Measurements from ENCODE around the gene TBC1D23. TPM values are rescaled to one million over a fixed set of nuclear protein-coding genes. Genes with fewer than 3 reads are reported as not detected.
A peak's percentile ranks its signal among the peaks of the same experiment; 100 is the strongest.
"Not testable (repeated sequence)": the region's sequence is repeated elsewhere in the genome, so short reads cannot be mapped to it uniquely, and the experiment has no call there.

The TBC1D23 gene
- total RNA-seq, 1 experiment from 2014 or later: 45.2 TPM

DNA sequence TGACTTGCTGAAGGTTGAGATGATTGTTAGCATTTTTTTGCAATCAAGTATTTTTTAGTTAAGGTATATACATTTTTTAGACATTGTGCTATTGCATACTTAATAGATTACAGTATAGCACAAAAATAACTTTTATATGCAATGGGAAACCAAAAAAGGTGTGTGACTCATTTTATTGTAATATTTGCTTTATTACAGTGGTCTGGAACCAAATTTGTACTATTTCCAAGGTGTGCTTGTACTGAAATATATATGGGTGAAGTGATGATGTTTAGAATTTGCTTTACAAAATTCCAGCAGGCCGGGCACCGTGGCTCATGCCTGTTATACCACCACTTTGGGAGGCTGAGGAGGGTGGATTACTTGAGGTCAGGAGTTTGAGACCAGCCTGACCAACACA is 29.1 kb upstream of the TBC1D23 start:
- peaks cover 7% of the 10 kb centered on the region for H3K4me1 Mint-ChIP-seq (ENCODE audit: low read depth, unreplicated experiment)
- CTCF ChIA-PET: no interaction called here
- POLR2A ChIA-PET: no interaction called here

DNA sequence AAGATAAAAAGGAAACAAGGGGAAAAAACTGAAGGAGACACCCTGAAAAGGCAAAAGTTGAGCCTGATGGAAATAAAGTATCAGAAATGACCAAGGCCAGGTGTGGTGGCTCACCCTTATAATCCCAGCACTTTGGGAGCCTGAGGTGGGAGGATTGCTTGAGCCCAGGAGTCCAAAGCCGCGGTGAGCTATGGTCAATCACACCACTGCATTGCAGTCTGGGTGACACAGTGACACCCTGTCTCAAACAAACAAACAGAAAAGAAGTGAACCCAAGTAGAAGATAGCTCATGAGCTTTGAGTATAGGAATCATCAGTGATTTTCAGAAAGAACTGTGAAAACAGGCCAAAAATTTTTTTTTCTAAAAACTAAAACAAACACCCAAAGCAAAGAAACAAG is 26.4 kb upstream of the TBC1D23 start:
- Mint-ChIP-seq H3K4me1 (ENCODE audit: low read depth, unreplicated experiment) (peaks cover 7% of the 10 kb centered on the region), H3K9me3 (ENCODE audit: unreplicated experiment) (peaks cover 6% of the 10 kb centered on the region), H3K27me3 (ENCODE audit: insufficient read depth, unreplicated experiment) (no peaks in the 10 kb centered on the region), H3K36me3 (ENCODE audit: insufficient read depth, unreplicated experiment) (no peaks in the 10 kb centered on the region), H3K27ac (ENCODE audit: unreplicated experiment) (peak overlapping the region; percentile 17), H3K4me3 (ENCODE audit: unreplicated experiment) (no peak overlapping the region)
- Histone ChIP-seq H3K27me3 (replicated peaks; ENCODE audit: control insufficient read depth, insufficient read depth, low read length) (no peaks in the 10 kb centered on the region), H3K4me1 (no peaks in the 10 kb centered on the region), H3K9me3 (no peaks in the 10 kb centered on the region), H3K4me3 (ENCODE audit: low read depth, low read length) (no peak overlapping the region), H3K36me3 (ENCODE audit: control insufficient read depth, insufficient read depth, low read length) (no peaks in the 10 kb centered on the region)
- intact Hi-C loops (cut with micrococcal nuclease; ENCODE audit: unreplicated experiment): no loop called here
- DNase-seq: no peak
- CTCF ChIA-PET: no interaction called here
- POLR2A ChIA-PET: no interaction called here
- BruUV-seq (replicated peaks): no TSS peak
- TF ChIP-seq, protein P1, sequence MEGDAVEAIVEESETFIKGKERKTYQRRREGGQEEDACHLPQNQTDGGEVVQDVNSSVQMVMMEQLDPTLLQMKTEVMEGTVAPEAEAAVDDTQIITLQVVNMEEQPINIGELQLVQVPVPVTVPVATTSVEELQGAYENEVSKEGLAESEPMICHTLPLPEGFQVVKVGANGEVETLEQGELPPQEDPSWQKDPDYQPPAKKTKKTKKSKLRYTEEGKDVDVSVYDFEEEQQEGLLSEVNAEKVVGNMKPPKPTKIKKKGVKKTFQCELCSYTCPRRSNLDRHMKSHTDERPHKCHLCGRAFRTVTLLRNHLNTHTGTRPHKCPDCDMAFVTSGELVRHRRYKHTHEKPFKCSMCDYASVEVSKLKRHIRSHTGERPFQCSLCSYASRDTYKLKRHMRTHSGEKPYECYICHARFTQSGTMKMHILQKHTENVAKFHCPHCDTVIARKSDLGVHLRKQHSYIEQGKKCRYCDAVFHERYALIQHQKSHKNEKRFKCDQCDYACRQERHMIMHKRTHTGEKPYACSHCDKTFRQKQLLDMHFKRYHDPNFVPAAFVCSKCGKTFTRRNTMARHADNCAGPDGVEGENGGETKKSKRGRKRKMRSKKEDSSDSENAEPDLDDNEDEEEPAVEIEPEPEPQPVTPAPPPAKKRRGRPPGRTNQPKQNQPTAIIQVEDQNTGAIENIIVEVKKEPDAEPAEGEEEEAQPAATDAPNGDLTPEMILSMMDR (IDR thresholded peaks at IDR 0.05; ENCODE audit: insufficient read depth in 1 of 2, low read depth in 1 of 2, low read length in 1 of 2, severe bottlenecking in 1 of 2, unreplicated experiment in 1 of 2): no peak

More for the DNA sequence above, 29.1 kb upstream of the TBC1D23 start:
- Mint-ChIP-seq H3K27me3 (ENCODE audit: insufficient read depth, unreplicated experiment) (no peaks in the 10 kb centered on the region), H3K27ac (ENCODE audit: unreplicated experiment) (no peak overlapping the region), H3K4me3 (ENCODE audit: unreplicated experiment) (no peak overlapping the region), H3K9me3 (ENCODE audit: unreplicated experiment) (peaks cover 6% of the 10 kb centered on the region), H3K36me3 (ENCODE audit: insufficient read depth, unreplicated experiment) (no peaks in the 10 kb centered on the region)
- DNase-seq: no peak
- Histone ChIP-seq H3K4me3 (ENCODE audit: low read depth, low read length) (no peak overlapping the region), H3K4me1 (0 out of 2 replicates have a peak, but pooled peaks cover 3% of the 10 kb centered on the region), H3K27me3 (replicated peaks; ENCODE audit: control insufficient read depth, insufficient read depth, low read length) (no peaks in the 10 kb centered on the region), H3K9me3 (no peaks in the 10 kb centered on the region), H3K36me3 (ENCODE audit: control insufficient read depth, insufficient read depth, low read length) (no peaks in the 10 kb centered on the region)
- BruUV-seq (replicated peaks): no TSS peak
- intact Hi-C loops (cut with micrococcal nuclease; ENCODE audit: unreplicated experiment): no loop called here
- TF ChIP-seq, protein P1 (IDR thresholded peaks at IDR 0.05; ENCODE audit: insufficient read depth in 1 of 2, low read depth in 1 of 2, low read length in 1 of 2, severe bottlenecking in 1 of 2, unreplicated experiment in 1 of 2): no peak

DNA sequence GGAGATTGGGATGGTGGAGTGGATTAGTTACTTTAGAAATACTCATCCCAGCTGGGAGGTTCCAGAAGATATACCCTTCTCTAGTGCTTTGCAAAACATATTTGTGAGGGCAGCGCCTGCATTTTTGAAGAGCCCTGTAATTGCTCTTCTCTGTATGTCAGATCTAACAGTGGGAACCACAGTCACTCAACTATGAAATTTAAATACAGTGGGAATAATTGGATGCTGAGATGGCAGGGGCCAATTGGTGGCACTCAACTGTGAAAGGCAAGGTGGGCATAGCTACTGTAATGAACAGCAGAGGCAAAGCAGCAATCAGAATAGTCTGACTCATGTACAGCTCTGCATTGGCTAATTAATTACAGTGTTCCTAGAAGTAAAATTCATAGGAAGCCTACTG is 22.2 kb upstream of the TBC1D23 start:
- Mint-ChIP-seq H3K27ac (ENCODE audit: unreplicated experiment) (no peak overlapping the region), H3K4me1 (ENCODE audit: low read depth, unreplicated experiment) (peaks cover 7% of the 10 kb centered on the region), H3K27me3 (ENCODE audit: insufficient read depth, unreplicated experiment) (no peaks in the 10 kb centered on the region), H3K4me3 (ENCODE audit: unreplicated experiment) (no peak overlapping the region), H3K9me3 (ENCODE audit: unreplicated experiment) (peaks cover 6% of the 10 kb centered on the region), H3K36me3 (ENCODE audit: insufficient read depth, unreplicated experiment) (no peaks in the 10 kb centered on the region)
- no peak overlapping the region for H3K4me3 ChIP-seq (ENCODE audit: low read depth, low read length)
- no peaks in the 10 kb centered on the region for H3K4me1 ChIP-seq
- POLR2A ChIA-PET: no interaction called here
- CTCF ChIA-PET: no interaction called here
- H3K27me3 ChIP-seq (replicated peaks; ENCODE audit: control insufficient read depth, insufficient read depth, low read length): no peaks in the 10 kb centered on the region
- intact Hi-C loops (cut with micrococcal nuclease; ENCODE audit: unreplicated experiment): no loop called here
- no TSS peak for BruUV-seq (replicated peaks)
- H3K9me3 ChIP-seq: no peaks in the 10 kb centered on the region
- DNase-seq: no peak
- TF ChIP-seq, protein P1 (IDR thresholded peaks at IDR 0.05; ENCODE audit: insufficient read depth in 1 of 2, low read depth in 1 of 2, low read length in 1 of 2, severe bottlenecking in 1 of 2, unreplicated experiment in 1 of 2): no peak
- no peaks in the 10 kb centered on the region for H3K36me3 ChIP-seq (ENCODE audit: control insufficient read depth, insufficient read depth, low read length)

DNA sequence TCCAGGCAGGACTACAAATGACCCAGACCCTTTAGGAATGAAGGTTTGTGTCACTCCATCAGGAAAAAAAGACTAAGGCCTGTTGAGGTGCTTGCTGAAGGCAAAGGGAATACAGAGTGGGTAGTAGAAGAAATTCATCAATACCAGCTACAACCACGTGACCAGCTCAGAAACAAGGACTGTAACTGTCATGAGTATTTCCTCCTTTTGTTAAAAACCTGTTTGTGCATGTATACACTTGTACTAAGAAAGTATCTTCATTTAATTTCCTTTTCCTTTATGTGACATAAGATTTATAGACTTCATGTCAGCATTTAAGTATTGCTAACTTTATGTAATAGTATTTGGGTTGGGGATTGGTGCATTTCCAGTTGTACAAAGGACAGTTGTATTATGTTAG is 18.3 kb upstream of the TBC1D23 start:
- POLR2A ChIA-PET: not testable (repeated sequence)

More for the DNA sequence above, 18.3 kb upstream of the TBC1D23 start:
- DNase-seq; H3K4me3 Mint-ChIP-seq (ENCODE audit: unreplicated experiment); H3K27me3 Mint-ChIP-seq (ENCODE audit: insufficient read depth, unreplicated experiment); H3K4me3 ChIP-seq (ENCODE audit: low read depth, low read length); BruUV-seq (replicated peaks); intact Hi-C loops (cut with micrococcal nuclease; ENCODE audit: unreplicated experiment); H3K9me3 ChIP-seq; H3K4me1 Mint-ChIP-seq (ENCODE audit: low read depth, unreplicated experiment); H3K9me3 Mint-ChIP-seq (ENCODE audit: unreplicated experiment); CTCF ChIA-PET; H3K27ac Mint-ChIP-seq (ENCODE audit: unreplicated experiment); H3K36me3 Mint-ChIP-seq (ENCODE audit: insufficient read depth, unreplicated experiment); H3K36me3 ChIP-seq (ENCODE audit: control insufficient read depth, insufficient read depth, low read length); H3K27me3 ChIP-seq (replicated peaks; ENCODE audit: control insufficient read depth, insufficient read depth, low read length); H3K4me1 ChIP-seq: not testable (repeated sequence)
